Keratinocyte (primary cell): ENCODE data around the gene ZFYVE9.

Experiments used
- CTCF ChIP-seq, 3 experiments: IDR thresholded peaks in 1 of 3; conservative IDR thresholded peaks in 1 of 3; optimal IDR thresholded peaks in 1 of 3; 2 replicates in 2 of 3; 3 replicates in 1 of 3; pipeline versions ENCODE3 to v1.5.1; 2011; ENCODE audit warnings: low read length in 3 of 3, mild to moderate bottlenecking in 3 of 3, moderate library complexity in 2 of 3, control low read depth in 1 of 3, inconsistent platforms in 1 of 3; ENCODE audit not compliant: insufficient read depth in 2 of 3; ENCODE audit errors: extremely low read depth in 1 of 3
- EZH2 ChIP-seq: IDR thresholded peaks from one replicate; pipeline ENCODE4 v1.6.1; 2012; ENCODE audit warnings: inconsistent platforms, mild to moderate bottlenecking, low read length, moderate library complexity

DNA sequence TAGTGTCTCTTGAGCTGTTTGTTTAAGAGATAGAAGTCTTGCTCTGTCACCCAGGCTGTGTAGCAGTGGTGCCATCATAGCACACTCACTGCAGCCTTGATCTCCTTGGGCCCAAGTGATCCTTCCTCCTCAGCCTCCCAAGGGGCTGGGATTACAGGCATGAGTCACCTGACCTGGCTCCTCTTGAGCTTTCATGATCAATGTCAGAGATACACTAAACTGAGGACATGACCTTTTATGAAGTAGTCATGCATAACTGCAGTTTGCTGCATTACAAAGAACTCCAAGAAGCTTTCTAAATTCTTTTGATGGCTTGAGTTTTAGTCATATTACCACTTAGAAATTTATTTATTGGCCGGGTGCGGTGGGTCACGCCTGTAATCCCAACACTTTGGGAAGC lies 146.4 kb downstream of the ZFYVE9 start:
- TF ChIP-seq CTCF (optimal IDR thresholded peaks at IDR 0.05 in 1 of 3, IDR thresholded peaks at IDR 0.05 in 1 of 3, conservative IDR thresholded peaks at IDR 0.05 in 1 of 3; ENCODE audit: extremely low read depth in 1 of 3, insufficient read depth in 2 of 3, low read length in 3 of 3) (no peak), EZH2 (no peak)
